ENCODE data around the gene TMEM243. TPM values are rescaled to one million over a fixed set of nuclear protein-coding genes. Genes with fewer than 3 reads are reported as not detected.

The TMEM243 gene
- total RNA-seq, 1 experiment from 2014 or later, result 23.5 TPM

DNA sequence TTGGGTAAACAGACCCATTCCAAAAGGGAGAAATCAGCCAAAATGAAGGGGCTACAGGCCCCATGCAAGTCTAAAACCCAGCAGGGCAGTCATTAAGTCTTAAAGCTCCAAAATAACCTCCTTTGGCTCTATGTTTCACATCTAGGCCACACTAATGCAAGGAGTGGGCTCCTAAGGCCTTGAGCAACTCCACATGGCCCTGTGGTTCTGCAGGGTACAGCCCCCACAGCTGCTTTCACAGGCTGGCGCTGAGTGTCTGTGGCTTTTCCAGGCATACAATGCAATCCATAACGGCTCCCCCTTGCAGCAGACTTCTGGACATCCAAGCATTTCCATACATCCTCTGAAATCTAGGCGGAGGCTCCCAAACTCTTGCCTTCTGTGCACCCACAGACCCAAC is 9.0 kb downstream of the TMEM243 start:
- H3K4me1 Mint-ChIP-seq, result peaks cover 7% of the 10 kb centered on the region in 2 experiments
- H3K36me3 Mint-ChIP-seq (ENCODE audit: insufficient read depth in 1 of 3, low read depth in 3 of 3), result peaks cover 41 to 53% (median 43%) of the 10 kb centered on the region in 3 experiments
- no peaks in the 10 kb centered on the region for H3K4me1 ChIP-seq (ENCODE audit: insufficient read depth, low read length)
- no peaks in the 10 kb centered on the region for H3K27me3 Mint-ChIP-seq (ENCODE audit: low read depth)
- H3K23me2 ChIP-seq (ENCODE audit: insufficient read length, low read depth, low read length, poor library complexity, severe bottlenecking), result no peaks in the 10 kb centered on the region
- H3K9me3 ChIP-seq (ENCODE audit: control insufficient read depth, low read depth, low read length), result peaks cover 9% of the 10 kb centered on the region
- H3K27ac ChIP-seq (ENCODE audit: insufficient read length, low read depth, low read length), result no peak overlapping the region
- no peak overlapping the region for H2BK15ac ChIP-seq (ENCODE audit: low read depth, low read length)
- H3K23ac ChIP-seq (ENCODE audit: insufficient read length, low read depth, low read length), result no peak overlapping the region
- no peak overlapping the region for H2BK20ac ChIP-seq (ENCODE audit: low read depth, low read length, poor library complexity, severe bottlenecking)
- H3K18ac ChIP-seq (ENCODE audit: insufficient read length, low read depth, low read length), result no peak overlapping the region
- H3K14ac ChIP-seq (ENCODE audit: insufficient read depth, low read length), result no peak overlapping the region
- WGBS (ENCODE audit: extremely low coverage, insufficient read length, low lambda C conversion rate), result no CpG with 5 or more reads among the region's 3 CpGs
- H3K9me3 Mint-ChIP-seq, result peaks cover 24 to 25% of the 10 kb centered on the region in 2 experiments
- no peak overlapping the region for H4K91ac ChIP-seq (ENCODE audit: insufficient read length, low read depth, low read length)
- no peak overlapping the region for H2BK120ac ChIP-seq (ENCODE audit: low read depth, low read length, poor library complexity, severe bottlenecking)
- no peak overlapping the region for H3T11ph ChIP-seq (ENCODE audit: low read length)
- no peaks in the 10 kb centered on the region for H4K20me1 ChIP-seq (ENCODE audit: control insufficient read depth, insufficient read depth, insufficient read length)
- no peak overlapping the region for H2BK12ac ChIP-seq (ENCODE audit: insufficient read length, low read depth, low read length)
- no peak for DNase-seq
- H4K8ac ChIP-seq (replicated peaks; ENCODE audit: insufficient read length, low read depth, low read length), result no peak overlapping the region
- no peak overlapping the region for H3K4me2 ChIP-seq (ENCODE audit: insufficient read depth, insufficient read length, low read length)
- no peak overlapping the region for H2AK5ac ChIP-seq (ENCODE audit: insufficient read length, low read length)
- no peak overlapping the region for H3K4ac ChIP-seq (ENCODE audit: low read depth, low read length)
- peaks cover 6% of the 10 kb centered on the region for H3K79me1 ChIP-seq (ENCODE audit: insufficient read depth, low read depth, low read length, poor library complexity, severe bottlenecking)
- no peak overlapping the region for H3K4me3 Mint-ChIP-seq
- peaks cover 6% of the 10 kb centered on the region; the same call in 1 of the 2 replicates for H3K79me2 ChIP-seq (ENCODE audit: insufficient read depth, low read length)
- TF ChIP-seq, protein P1, sequence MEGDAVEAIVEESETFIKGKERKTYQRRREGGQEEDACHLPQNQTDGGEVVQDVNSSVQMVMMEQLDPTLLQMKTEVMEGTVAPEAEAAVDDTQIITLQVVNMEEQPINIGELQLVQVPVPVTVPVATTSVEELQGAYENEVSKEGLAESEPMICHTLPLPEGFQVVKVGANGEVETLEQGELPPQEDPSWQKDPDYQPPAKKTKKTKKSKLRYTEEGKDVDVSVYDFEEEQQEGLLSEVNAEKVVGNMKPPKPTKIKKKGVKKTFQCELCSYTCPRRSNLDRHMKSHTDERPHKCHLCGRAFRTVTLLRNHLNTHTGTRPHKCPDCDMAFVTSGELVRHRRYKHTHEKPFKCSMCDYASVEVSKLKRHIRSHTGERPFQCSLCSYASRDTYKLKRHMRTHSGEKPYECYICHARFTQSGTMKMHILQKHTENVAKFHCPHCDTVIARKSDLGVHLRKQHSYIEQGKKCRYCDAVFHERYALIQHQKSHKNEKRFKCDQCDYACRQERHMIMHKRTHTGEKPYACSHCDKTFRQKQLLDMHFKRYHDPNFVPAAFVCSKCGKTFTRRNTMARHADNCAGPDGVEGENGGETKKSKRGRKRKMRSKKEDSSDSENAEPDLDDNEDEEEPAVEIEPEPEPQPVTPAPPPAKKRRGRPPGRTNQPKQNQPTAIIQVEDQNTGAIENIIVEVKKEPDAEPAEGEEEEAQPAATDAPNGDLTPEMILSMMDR (conservative IDR thresholded peaks at IDR 0.05), result no peak
- no peaks in the 10 kb centered on the region for H3K27me3 ChIP-seq (ENCODE audit: insufficient read depth, low read length)
- no peak overlapping the region for H3K9ac ChIP-seq (ENCODE audit: extremely low read depth, insufficient read length, low read length)
- no peak overlapping the region for H3K56ac ChIP-seq (ENCODE audit: insufficient read length, low read depth, low read length)
- no peak overlapping the region for H2BK5ac ChIP-seq (ENCODE audit: insufficient read length, low read length)
- H4K5ac ChIP-seq (ENCODE audit: insufficient read length, low read depth, low read length), result no peak overlapping the region
- H3K27ac Mint-ChIP-seq, result no peak overlapping the region
- no peak overlapping the region for H2AFZ ChIP-seq (ENCODE audit: low read length)
